ENCODE data around the gene RETSAT.

GRCh38 chr2:85312404-85312803, 41.9 kb downstream of the RETSAT start:
- no peak for TF ChIP-seq POLR2A (IDR thresholded peaks at IDR 0.05)
- TF ChIP-seq CTCF (IDR thresholded peaks at IDR 0.05) = no peak
- TF ChIP-seq POLR2AphosphoS5 (IDR thresholded peaks at IDR 0.05; ENCODE audit: insufficient read depth in 1 of 2, low read depth in 1 of 2) = no peak
